Measurements from ENCODE around the gene SMYD3. TPM values are rescaled to one million over a fixed set of nuclear protein-coding genes. Genes with fewer than 3 reads are reported as not detected.

Gene SMYD3
- total and polyA plus RNA-seq, 10 donors = 12.5 to 33.1 (median 21.0) TPM

GRCh38 chr1:246069581-246069980, 437.5 kb downstream of the SMYD3 start:
- peaks cover 0 to 5% (median 0%) of the 10 kb centered on the region in 6 donors for H3K4me1 ChIP-seq
- no peak for TF ChIP-seq POLR2AphosphoS5 (IDR thresholded peaks at IDR 0.05)
- TF ChIP-seq, protein P1, sequence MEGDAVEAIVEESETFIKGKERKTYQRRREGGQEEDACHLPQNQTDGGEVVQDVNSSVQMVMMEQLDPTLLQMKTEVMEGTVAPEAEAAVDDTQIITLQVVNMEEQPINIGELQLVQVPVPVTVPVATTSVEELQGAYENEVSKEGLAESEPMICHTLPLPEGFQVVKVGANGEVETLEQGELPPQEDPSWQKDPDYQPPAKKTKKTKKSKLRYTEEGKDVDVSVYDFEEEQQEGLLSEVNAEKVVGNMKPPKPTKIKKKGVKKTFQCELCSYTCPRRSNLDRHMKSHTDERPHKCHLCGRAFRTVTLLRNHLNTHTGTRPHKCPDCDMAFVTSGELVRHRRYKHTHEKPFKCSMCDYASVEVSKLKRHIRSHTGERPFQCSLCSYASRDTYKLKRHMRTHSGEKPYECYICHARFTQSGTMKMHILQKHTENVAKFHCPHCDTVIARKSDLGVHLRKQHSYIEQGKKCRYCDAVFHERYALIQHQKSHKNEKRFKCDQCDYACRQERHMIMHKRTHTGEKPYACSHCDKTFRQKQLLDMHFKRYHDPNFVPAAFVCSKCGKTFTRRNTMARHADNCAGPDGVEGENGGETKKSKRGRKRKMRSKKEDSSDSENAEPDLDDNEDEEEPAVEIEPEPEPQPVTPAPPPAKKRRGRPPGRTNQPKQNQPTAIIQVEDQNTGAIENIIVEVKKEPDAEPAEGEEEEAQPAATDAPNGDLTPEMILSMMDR (IDR thresholded peaks at IDR 0.05 in 8 of 11, conservative IDR thresholded peaks at IDR 0.05 in 3 of 11) = no peak
- TF ChIP-seq POLR2A (IDR thresholded peaks at IDR 0.05) = no peak
- no peak overlapping the region for H3K27ac ChIP-seq
- H3K4me3 ChIP-seq = no peak overlapping the region
- no peaks in the 10 kb centered on the region for H3K27me3 ChIP-seq (replicated peaks in 1 of 7)
- 77 to 85% (median 82%) methylated on average over 6 of the region's 6 CpGs for WGBS, 5 donors
- intact Hi-C loops (cut with DNase I; ENCODE audit: low total_unique reads) = no loop called here
- DNase-seq = no peak
- H3K9me3 ChIP-seq = no peaks in the 10 kb centered on the region
- no peaks in the 10 kb centered on the region for H3K36me3 ChIP-seq

DNA sequence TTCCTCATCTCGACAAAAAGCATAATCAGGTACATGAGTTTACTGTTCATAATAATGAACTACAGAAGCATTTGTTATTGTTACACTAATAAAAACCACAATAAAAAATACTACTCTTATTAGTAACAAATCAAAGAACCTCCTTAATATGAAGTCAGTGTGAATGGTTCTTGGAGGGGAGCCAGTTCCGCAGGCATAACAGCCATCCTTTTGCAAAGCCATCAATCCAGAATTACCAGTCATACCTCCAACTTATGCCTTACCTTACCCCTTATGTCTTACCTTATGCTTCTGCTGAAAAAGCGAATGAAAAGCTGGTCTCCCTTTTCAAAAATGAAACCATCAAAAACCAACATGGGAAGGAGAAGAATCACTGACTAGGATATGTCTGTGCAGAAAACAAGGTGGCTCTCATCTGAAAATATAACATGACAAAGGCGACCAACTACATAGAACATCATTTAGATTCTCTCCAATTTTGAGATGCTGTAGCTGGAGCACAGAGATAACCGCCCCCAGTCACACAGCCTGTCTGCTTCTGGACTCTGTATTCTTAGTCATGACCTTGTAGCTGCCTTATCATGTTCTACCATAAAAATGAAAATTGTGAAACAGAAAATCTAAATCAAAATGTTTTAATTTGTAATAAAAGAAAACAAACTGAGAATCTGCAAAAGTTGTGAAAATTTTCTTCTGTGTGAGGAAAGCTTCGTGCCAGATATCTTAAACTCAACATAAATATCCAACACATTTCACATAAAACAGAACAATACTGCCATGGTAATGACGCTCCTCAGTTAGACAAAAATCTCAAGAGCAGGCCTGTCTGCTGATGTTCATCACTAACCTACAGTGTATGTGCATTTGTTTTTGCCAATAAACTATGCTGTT, 438.2 kb downstream of the SMYD3 start:
- Histone ChIP-seq H3K27ac (no peak overlapping the region), H3K36me3 (no peaks in the 10 kb centered on the region), H3K27me3 (replicated peaks in 1 of 7) (no peaks in the 10 kb centered on the region), H3K4me1 (peaks cover 0 to 5% (median 0%) of the 10 kb centered on the region in 6 donors), H3K4me3 (no peak overlapping the region), H3K9me3 (no peaks in the 10 kb centered on the region)
- intact Hi-C loops (cut with DNase I; ENCODE audit: low total_unique reads) = no loop called here
- TF ChIP-seq POLR2AphosphoS5 (IDR thresholded peaks at IDR 0.05) (no peak), POLR2A (IDR thresholded peaks at IDR 0.05) (no peak)
- TF ChIP-seq, protein P1 (IDR thresholded peaks at IDR 0.05 in 8 of 11, conservative IDR thresholded peaks at IDR 0.05 in 3 of 11) = no peak
- 80 to 94% (median 92%) methylated on average over 7 of the region's 7 CpGs for WGBS, 5 donors
- DNase-seq = no peak

DNA sequence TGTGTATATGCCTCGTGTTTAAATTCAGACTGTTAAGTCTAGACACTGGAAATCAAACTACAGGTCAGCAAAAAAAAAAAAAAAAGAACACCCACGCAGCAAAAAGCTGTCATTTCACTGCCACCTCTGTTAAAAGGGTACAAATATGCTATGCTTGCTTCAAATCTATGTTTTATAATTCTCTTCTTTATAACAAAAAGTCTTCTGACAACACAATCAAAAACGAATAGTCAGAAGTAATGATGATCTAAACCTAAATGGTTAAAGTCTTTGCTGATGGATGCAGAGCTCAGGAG, 438.9 kb downstream of the SMYD3 start:
- no peaks in the 10 kb centered on the region for H3K36me3 ChIP-seq
- no peaks in the 10 kb centered on the region for H3K27me3 ChIP-seq (replicated peaks in 1 of 7)
- peaks cover 0 to 5% (median 0%) of the 10 kb centered on the region in 6 donors for H3K4me1 ChIP-seq
- TF ChIP-seq POLR2A (IDR thresholded peaks at IDR 0.05) (no peak), POLR2AphosphoS5 (IDR thresholded peaks at IDR 0.05) (no peak)
- TF ChIP-seq, protein P1 (IDR thresholded peaks at IDR 0.05 in 8 of 11, conservative IDR thresholded peaks at IDR 0.05 in 3 of 11) = no peak
- intact Hi-C loops (cut with DNase I; ENCODE audit: low total_unique reads) = no loop called here
- no peaks in the 10 kb centered on the region for H3K9me3 ChIP-seq
- no peak overlapping the region for H3K4me3 ChIP-seq
- 66 to 80% (median 77%) methylated on average over 3 of the region's 3 CpGs for WGBS, 5 donors
- H3K27ac ChIP-seq = no peak overlapping the region
- no peak for DNase-seq

DNA sequence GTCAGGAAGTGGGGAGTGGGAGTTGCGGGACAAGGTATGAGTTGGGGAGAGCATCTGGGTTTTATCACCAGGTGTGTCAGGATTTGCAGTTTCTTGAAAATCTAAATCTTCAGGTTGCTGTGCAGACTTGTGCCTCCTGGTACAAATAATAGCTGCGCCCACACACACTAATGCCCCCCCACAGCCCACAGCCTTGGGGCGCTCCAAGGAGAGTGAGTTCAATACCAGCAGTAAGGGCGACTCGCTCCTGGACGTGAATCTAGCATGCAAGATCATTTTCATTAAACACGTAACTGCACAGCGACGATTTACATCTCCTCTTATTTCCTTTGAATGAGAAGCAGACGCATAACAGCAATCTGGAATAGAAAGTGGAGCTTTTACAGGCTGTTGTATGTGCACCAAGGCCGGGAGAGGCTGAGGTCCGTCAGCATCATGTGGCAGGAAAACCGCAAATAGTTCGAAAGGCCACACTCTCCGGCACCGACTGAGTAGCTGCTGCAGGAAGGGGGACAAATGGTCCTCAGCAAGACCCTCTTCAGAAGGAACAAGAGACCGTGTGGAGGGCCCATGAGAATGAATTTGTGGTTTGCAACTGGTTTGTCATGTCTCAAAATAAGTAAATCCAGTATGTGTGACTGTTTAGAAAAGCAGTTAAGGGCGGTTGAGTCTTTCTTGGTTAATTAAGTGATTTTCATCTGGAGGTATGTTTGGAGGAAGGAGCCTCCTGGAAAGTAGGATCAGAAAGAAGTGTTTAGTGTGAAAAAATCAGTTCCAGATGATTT, 439.5 kb downstream of the SMYD3 start:
- H3K4me1 ChIP-seq = peaks cover 0 to 5% (median 0%) of the 10 kb centered on the region in 6 donors
- DNase-seq = no peak
- H3K4me3 ChIP-seq = no peak overlapping the region
- H3K27ac ChIP-seq = no peak overlapping the region
- H3K27me3 ChIP-seq (replicated peaks in 1 of 7) = no peaks in the 10 kb centered on the region
- intact Hi-C loops (cut with DNase I; ENCODE audit: low total_unique reads) = no loop called here
- no peaks in the 10 kb centered on the region for H3K9me3 ChIP-seq
- 34 to 68% (median 47%) methylated on average over 18 of the region's 18 CpGs for WGBS, 5 donors
- H3K36me3 ChIP-seq = no peaks in the 10 kb centered on the region
- TF ChIP-seq, protein P1 (IDR thresholded peaks at IDR 0.05 in 8 of 11, conservative IDR thresholded peaks at IDR 0.05 in 3 of 11) = no peak
- no peak for TF ChIP-seq POLR2A (IDR thresholded peaks at IDR 0.05)
- no peak for TF ChIP-seq POLR2AphosphoS5 (IDR thresholded peaks at IDR 0.05)

All from spleen (tissue), 11 donors.